ENCODE data around the gene ABCC9.

The ABCC9 gene

DNA sequence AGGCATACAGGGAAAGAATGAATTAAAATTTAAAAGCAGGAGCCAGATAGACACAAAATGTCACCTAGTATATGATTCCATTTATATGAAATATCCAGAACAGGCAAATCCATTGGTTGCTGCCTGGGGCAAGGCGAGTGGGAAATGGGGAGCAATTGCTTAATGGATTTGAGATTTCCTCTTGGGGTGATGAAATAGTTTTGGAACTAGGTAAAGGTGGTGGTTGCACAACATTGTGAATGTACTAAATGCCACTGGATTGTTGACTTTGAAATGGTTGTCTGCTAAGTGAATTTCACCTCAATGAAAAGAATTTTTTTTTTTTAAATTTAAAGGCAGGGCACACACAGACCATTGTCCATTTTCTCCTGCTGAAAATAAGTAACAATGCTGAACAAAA, 61.9 kb downstream of the ABCC9 start:
- DNase-seq (ENCODE audit: low spot score): no peak

GRCh38 chr12:21877293-21877982, 63.8 kb downstream of the ABCC9 start:
- DNase-seq (ENCODE audit: low spot score): no peak

DNA sequence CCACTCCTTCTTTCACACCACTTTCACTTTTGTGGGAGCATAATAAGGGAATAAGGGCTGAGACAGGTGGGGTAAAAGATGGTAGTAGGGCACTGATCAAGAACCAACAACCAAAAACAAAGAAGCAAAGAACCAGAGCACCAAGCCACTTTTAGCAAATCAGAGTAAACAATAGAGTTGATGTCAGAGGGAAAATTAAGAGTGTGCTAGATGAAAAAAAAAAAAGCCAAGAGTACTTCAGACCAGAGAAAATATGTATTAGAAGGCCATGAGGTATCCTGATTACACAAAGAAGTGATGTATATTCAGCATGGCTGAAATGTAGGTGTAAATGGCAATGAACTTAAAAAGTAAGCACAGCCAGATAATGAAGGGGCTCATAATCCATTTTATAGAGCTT, 75.4 kb downstream of the ABCC9 start:
- no peak for DNase-seq (ENCODE audit: low spot score)

GRCh38 chr12:21860534-21860933, 80.7 kb downstream of the ABCC9 start:
- no peak for DNase-seq (ENCODE audit: low spot score)

GRCh38 chr12:21860128-21860527, 81.1 kb downstream of the ABCC9 start:
- no peak for DNase-seq (ENCODE audit: low spot score)

DNA sequence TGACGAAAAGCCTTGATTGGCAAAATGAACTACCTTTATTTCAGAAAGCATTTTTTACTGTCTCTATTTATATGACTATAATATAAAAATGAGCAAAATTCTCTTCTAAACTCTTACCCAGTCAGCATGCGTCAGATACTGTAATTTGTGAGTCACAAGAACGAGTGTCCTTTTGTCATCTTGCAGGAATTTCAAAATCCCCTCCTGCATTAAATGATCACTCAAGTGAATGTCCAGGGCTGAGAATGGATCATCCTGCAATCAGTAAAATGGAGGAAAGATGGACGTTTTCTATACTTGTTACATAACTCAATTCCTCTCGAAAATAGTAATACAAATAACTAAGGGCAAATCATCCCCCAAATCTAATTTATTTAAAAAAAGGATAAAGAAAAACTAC, 89.0 kb downstream of the ABCC9 start:
- no peak for DNase-seq (ENCODE audit: low spot score)

DNA sequence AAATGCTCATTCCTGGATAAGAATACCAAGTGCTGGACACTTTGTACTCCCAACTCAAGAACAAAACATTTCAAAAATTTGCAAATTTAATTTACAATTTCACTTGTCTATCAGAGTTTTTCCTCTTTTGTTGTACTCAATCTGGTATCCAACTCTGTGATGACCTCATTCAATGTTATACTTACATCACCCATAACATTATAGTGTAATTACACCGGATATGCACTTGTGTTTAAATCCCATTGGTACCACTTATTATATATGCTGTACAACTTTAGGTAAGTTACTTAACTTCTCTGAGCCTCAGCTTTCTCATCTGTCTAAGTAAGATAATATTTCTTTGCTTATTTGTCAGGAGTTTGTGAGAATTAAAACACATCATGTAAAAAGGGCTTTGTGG, 90.1 kb downstream of the ABCC9 start:
- no peak for DNase-seq (ENCODE audit: low spot score)

- no peak for DNase-seq (ENCODE audit: low spot score)
Measured at GRCh38 chr12:21850419-21850818, 90.8 kb downstream of the ABCC9 start.

DNA sequence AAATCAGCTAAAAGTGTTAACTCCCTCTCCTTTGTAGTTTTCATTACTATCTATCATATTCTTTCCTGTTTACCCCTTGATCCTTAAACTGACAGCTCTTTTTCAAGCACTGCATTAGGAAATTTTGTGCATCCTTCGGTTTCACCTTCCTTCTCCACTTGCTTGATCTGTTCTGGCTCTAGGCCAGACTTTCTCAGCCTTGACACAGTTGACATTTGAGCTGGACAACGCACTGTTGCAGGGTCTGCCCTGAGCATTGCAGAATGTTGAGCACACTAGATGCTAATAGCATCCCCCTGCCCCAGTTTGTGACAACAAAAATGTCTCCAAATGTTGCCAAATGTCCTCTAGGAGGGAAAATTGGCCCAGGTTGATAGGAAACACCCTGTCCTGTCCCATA, 91.3 kb downstream of the ABCC9 start:
- DNase-seq (ENCODE audit: low spot score): no peak

GRCh38 chr12:21848192-21848591, 93.0 kb downstream of the ABCC9 start:
- no peak for DNase-seq (ENCODE audit: low spot score)

GRCh38 chr12:21843795-21844194, 97.4 kb downstream of the ABCC9 start:
- DNase-seq (ENCODE audit: low spot score): no peak

DNA sequence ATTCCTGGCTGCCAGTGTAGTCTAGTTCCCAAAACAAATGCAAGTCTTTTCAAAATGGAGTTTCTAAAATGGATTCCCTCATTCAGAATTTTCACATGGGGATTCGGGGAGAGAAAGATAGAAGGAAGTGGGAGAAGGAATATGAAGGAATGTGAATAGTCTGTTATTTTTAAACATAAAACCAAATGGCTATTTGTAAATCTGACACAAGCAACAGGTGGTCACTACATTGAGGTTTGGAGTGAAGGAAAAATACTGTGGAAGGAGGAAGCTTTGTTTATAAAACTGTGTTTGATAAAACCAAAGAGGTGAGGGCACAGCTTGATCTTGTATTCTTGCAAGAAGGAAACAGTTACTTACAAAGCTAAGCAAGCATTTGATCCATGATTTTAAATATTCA, 101.5 kb downstream of the ABCC9 start:
- DNase-seq (ENCODE audit: low spot score): no peak

- no peak for DNase-seq (ENCODE audit: low spot score)
Measured at GRCh38 chr12:21837847-21838246, 103.4 kb downstream of the ABCC9 start.

DNA sequence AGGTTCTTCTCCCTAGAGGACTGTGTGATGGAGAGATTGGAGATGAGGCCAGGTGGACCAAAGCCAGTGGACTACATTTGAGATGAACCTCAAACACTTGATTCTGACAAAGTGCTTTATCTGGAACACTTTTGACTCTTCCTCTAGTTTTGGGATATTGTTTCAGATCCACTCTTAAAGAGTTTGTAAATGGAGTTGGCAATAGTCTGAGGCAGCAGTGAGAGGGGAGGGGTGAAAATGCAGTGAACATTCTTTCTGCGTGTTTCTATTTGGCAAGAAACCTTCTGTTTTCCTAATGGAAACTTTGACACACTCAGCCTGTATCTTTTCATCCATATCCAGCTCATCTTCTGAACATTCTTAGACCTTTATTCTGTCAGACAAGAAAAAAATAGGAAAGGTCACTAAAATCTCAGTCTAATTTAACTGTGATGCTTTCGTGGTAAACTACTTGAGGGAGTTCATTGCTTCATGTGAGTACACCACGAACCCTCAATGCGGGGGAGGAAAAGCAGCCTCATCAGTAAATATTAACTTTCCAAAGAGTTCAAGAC, 109.4 kb downstream of the ABCC9 start:
- DNase-seq (ENCODE audit: low spot score): no peak

DNA sequence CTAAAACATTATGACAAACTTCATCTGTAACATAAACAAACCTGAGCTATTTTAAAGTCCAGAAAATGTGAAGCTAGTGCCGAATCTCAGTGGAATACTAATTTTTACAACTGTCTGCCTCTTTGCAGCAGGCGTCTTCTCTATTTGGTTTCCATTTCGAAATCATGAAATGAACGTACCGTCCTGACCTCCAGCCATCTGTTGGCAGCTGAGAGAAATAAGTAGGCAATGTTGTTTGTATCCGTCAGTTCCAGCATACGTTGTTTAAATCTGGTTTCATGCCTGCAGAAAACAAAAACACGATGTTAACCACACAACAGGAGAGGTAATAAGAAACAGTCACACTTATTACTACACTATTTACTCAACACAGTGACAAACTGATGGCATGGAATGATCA, 112.4 kb downstream of the ABCC9 start:
- no peak for DNase-seq (ENCODE audit: low spot score)

DNA sequence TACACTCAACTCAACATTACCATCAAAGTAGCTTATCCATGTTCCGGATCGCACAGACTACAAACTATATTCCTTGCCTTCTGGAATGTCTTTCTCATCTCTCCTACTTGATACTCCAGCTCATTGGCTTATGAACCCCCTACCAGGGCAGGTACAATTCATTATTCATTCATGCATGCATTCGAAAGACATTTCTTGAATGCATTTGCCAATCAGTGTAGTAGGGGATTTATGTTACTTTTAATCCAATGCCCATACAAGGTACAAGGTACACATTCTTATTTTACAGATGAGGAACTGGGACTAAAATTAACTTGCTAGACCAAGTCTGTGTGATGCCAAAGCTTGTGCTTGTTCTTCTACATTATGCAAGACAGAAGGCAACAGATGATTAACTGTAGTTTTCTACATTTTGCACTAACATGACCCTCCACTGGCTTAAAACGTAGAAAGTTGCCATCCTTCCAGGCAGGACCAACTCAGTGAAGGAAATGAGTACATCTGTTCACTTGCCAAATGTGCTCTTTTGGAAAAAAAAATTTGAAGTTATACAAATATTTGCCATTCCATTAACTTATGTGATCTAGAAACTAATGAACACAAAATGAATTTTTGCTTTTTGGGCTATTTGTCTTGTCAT, 113.0 kb downstream of the ABCC9 start:
- no peak for DNase-seq (ENCODE audit: low spot score)

DNA sequence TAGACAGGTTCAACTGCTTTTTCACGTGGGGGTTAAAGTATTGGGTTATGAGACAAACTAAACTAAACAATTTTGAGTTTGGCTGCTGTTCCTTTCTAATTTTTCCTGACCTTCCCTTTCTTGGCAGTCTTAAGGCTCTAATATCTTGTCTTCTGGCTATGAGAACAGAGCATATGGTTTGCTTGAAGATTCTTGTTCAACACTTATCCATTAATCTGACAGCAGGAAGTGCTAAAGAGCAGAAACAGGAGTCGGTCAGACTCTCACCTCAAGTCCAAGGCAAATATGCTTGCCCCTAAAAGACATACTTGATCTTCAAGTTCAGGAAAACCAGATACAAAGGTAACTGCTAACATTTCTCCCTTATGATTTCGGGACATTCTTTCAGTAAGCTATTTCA, 114.1 kb downstream of the ABCC9 start:
- no peak for DNase-seq (ENCODE audit: low spot score)

DNA sequence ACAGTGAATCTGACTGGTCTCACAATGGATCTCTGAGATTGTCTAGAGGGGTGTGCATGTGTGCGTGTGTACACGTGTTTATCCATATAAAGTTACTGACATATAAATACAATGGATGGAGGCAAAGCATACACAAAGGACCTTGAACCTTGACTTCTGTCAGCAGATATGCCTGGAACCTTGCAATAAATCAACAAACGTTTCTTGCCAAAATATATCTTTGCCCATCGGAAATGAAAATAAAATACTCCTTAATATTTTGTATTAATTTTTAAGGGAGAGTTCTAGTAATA, 114.7 kb downstream of the ABCC9 start:
- DNase-seq (ENCODE audit: low spot score): no peak

DNA sequence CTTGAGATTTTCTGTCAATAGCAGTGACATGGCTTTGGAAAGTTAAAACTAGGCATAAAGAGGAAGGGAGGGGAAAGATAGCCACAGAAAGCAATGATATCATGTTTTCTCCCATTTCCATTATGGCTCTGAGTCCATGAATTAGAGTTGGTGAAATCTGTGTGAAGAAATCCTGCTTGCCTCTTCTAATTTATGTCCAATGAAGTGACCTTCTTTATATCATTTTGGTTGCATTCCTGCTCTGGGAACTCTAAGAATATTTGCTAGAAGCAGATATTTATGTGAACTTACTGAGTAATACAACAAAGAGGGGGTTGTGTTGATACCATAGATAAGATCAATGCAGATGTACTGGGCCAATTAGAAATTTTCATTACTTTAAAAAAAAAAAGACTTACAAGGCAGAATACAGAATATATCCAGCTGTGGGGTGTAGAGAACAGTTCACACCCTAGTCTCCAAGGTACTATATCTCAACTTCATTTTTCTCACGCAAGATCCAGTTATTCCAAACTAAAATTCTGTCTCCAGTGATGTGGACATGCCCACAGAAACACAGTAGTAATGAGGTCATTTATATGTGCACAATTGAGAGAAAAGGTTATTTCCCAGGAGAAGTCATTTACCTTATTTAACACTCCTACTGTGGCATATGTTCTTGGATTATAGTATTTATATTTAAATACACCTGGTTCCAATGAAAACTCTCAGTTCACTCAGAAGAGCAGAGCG, 115.2 kb downstream of the ABCC9 start:
- no peak for DNase-seq (ENCODE audit: low spot score)

GRCh38 chr12:21823581-21823980, 117.6 kb downstream of the ABCC9 start:
- DNase-seq (ENCODE audit: low spot score): no peak

DNA sequence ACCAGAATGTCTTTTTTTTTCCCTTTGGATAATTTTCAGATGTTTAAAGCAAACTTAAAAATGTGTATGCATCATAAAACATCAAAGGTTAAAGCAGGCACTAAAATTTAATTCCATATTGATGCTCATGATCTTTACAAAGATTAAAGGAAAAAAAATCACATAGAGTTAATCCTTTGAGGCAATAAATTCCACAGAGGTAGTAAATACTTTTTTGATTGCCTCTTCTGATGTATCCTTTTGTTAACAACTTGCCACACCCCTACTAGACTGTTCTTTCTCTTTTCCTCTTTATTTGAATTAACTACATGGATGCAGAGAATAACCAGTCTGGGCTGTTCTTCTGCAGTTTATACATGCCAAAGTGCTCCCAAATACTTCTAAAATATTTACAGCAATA, 121.5 kb downstream of the ABCC9 start:
- DNase-seq (ENCODE audit: low spot score): no peak

DNA sequence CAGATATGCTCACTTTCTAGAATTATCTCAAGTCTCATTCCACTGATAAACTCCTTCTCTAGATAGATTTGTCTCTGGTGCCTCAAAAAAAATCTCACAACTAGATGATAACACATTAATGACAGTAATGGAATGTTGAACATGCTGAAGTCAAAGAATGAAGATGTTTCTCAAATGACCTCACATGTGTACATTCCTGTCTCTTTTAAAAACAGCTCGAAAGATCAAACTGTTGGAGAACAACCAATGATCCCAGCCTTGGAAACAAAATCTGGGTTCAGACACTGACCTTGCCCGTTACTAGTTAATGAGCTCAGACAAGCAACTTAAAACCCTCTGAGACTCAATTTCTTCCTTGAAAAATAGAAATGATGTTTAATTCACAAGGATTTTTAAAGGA, 122.0 kb downstream of the ABCC9 start:
- no peak for DNase-seq (ENCODE audit: low spot score)

DNA sequence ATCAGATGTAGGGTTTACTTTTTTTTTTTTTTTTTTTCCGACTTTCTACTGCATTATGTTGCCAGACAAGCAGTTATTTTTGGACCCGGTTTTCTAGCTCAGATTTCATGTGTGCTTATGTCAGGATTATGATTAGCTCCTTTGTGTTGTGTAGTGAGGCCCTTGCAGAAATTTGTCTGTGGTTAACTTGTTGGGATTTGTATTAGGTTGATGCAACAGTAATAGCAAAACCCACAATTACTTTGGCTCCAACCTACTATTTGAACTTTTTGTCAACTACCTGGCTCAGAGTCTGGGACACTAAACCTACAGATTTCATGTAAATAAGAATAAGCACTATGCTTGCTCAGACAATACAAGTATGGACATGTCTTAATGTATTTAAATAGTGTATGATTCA, 122.6 kb downstream of the ABCC9 start:
- DNase-seq (ENCODE audit: low spot score): no peak
